ENCODE results near the gene NET1. TPM values are rescaled to one million over a fixed set of nuclear protein-coding genes. Genes with fewer than 3 reads are reported as not detected.

Gene NET1
- total and polyA plus RNA-seq, 2 experiments from 2014 or later = 36.5 to 42.9 TPM

DNA sequence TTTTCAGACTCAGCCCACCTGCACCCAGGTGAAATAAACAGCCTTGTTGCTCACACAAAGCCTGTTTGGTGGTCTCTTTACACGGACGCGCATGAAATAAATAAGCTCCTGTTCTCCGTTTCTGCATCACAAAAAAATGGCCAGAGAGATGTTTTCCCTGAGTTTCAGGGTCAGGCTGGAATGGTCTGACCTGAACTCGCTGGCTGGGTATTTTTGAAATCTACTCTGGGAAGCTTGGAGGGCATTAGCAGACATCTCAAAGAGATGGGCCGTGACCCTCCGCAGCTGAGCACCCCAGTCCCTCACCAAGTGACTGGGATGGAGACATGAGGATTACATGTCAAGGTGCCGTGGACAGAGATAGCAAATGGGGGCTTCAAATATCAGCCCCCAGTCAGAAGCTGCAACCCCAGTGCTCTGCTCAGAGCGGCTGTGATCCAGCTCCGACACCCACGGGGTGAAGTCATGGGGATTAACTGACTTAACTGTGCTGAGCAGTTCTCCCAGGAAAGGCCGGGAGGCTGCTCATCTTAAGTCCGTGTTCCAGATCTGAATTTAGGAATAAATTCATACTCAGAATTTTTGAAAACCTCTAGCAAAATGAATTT is 64.7 kb downstream of the NET1 start:
- Histone ChIP-seq H3K4me2 (ENCODE audit: unreplicated experiment) (no peak overlapping the region), H3F3A (ENCODE audit: insufficient read depth) (no peaks in the 10 kb centered on the region), H3K27ac (no peak overlapping the region), H3K9ac (no peak overlapping the region), H3K4me1 (ENCODE audit: insufficient read depth) (peaks cover 7% of the 10 kb centered on the region), H3K9me2 (ENCODE audit: insufficient read depth) (no peaks in the 10 kb centered on the region), H3K4me3 (no peak overlapping the region), H2AFZ (no peak overlapping the region), H3K79me2 (ENCODE audit: insufficient read depth) (no peaks in the 10 kb centered on the region), H3K9me3 (ENCODE audit: low read depth) (no peaks in the 10 kb centered on the region), H4K20me1 (ENCODE audit: insufficient read depth) (no peaks in the 10 kb centered on the region), H3K27me3 (replicated peaks; ENCODE audit: insufficient read depth) (no peaks in the 10 kb centered on the region), H3K36me3 (ENCODE audit: low read depth) (no peaks in the 10 kb centered on the region)
- WGBS, 2 experiments (ENCODE audit: low coverage in 1 of 2, low lambda C conversion rate in 2 of 2, missing lambda C conversion rate in 2 of 2) = 83 to 89% methylated on average over 13 of the region's 13 CpGs
- no peak for TF ChIP-seq EZH2phosphoT487 (IDR thresholded peaks at IDR 0.05; ENCODE audit: insufficient read depth, low read depth)
- TF ChIP-seq EZH2 (IDR thresholded peaks at IDR 0.05; ENCODE audit: insufficient read depth, poor library complexity, severe bottlenecking) = no peak
- peak; percentile 19 for DNase-seq
- in situ Hi-C loops (cut with MboI) = no loop called here

DNA sequence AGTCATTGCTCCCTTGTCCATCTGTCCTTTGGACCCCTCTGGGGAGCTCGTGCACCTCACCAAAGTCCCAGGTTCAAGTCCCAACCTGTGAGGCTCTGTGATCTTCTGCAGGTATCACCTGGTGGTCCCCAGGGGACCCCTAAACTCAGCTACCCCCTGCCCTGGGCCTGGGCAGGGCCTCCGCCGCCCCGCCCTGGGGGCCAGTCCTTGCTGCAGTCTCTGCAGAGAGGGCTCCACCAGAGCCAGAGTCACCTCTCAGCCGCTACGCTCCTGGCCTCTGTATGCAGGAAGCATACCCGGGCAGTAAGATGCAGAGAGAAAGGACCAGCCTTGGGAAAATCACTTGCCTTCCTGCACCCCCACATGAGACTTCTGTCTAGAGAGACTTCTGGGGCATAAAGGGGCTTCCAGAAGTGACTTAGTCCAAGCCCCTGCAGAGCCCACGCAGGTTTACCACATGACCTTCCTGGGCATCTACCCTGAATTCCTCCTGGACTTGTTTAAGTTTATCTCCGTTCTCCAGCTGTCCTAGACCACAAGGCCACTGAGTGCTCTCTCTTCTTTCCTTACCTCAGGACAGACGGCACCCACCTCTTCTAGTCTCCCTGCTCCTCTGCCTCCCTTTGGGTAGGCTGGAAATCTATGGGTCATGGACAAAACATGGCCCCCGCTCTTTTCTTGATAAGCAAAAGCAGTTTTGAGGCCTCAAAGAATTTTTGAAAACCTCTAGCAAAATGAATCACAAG is 65.8 kb downstream of the NET1 start:
- H2AFZ ChIP-seq = no peak overlapping the region
- no peak for DNase-seq
- H3K9me2 ChIP-seq (ENCODE audit: insufficient read depth) = no peaks in the 10 kb centered on the region
- 91% methylated on average over 11 of the region's 11 CpGs for WGBS, 2 experiments (ENCODE audit: low coverage in 1 of 2, low lambda C conversion rate in 2 of 2, missing lambda C conversion rate in 2 of 2)
- H3K9me3 ChIP-seq (ENCODE audit: low read depth) = no peaks in the 10 kb centered on the region
- no peak overlapping the region for H3K4me2 ChIP-seq (ENCODE audit: unreplicated experiment)
- no peak overlapping the region for H3K9ac ChIP-seq
- no peak overlapping the region for H3K27ac ChIP-seq
- no peaks in the 10 kb centered on the region for H3K79me2 ChIP-seq (ENCODE audit: insufficient read depth)
- TF ChIP-seq EZH2 (IDR thresholded peaks at IDR 0.05; ENCODE audit: insufficient read depth, poor library complexity, severe bottlenecking) (no peak), EZH2phosphoT487 (IDR thresholded peaks at IDR 0.05; ENCODE audit: insufficient read depth, low read depth) (no peak)
- H3K27me3 ChIP-seq (replicated peaks; ENCODE audit: insufficient read depth) = no peaks in the 10 kb centered on the region
- in situ Hi-C loops (cut with MboI) = no loop called here
- H3K36me3 ChIP-seq (ENCODE audit: low read depth) = no peaks in the 10 kb centered on the region
- no peaks in the 10 kb centered on the region for H3F3A ChIP-seq (ENCODE audit: insufficient read depth)
- H3K4me1 ChIP-seq (ENCODE audit: insufficient read depth) = peaks cover 7% of the 10 kb centered on the region
- no peaks in the 10 kb centered on the region for H4K20me1 ChIP-seq (ENCODE audit: insufficient read depth)
- H3K4me3 ChIP-seq = no peak overlapping the region

- no peaks in the 10 kb centered on the region for H3F3A ChIP-seq (ENCODE audit: insufficient read depth)
- H3K4me1 ChIP-seq (ENCODE audit: insufficient read depth) = peaks cover 7% of the 10 kb centered on the region
- no peaks in the 10 kb centered on the region for H3K9me3 ChIP-seq (ENCODE audit: low read depth)
- no peak overlapping the region for H2AFZ ChIP-seq
- TF ChIP-seq EZH2 (IDR thresholded peaks at IDR 0.05; ENCODE audit: insufficient read depth, poor library complexity, severe bottlenecking) (no peak), EZH2phosphoT487 (IDR thresholded peaks at IDR 0.05; ENCODE audit: insufficient read depth, low read depth) (no peak)
- WGBS, 2 experiments (ENCODE audit: low coverage in 1 of 2, low lambda C conversion rate in 2 of 2, missing lambda C conversion rate in 2 of 2) = 92 to 95% methylated on average over 16 to 18 of the region's 18 CpGs
- H3K9ac ChIP-seq = no peak overlapping the region
- H3K4me3 ChIP-seq = no peak overlapping the region
- H4K20me1 ChIP-seq (ENCODE audit: insufficient read depth) = no peaks in the 10 kb centered on the region
- H3K36me3 ChIP-seq (ENCODE audit: low read depth) = no peaks in the 10 kb centered on the region
- DNase-seq = no peak
- no peaks in the 10 kb centered on the region for H3K79me2 ChIP-seq (ENCODE audit: insufficient read depth)
- H3K27ac ChIP-seq = no peak overlapping the region
- in situ Hi-C loops (cut with MboI) = no loop called here
- H3K27me3 ChIP-seq (replicated peaks; ENCODE audit: insufficient read depth) = no peaks in the 10 kb centered on the region
- no peaks in the 10 kb centered on the region for H3K9me2 ChIP-seq (ENCODE audit: insufficient read depth)
- no peak overlapping the region for H3K4me2 ChIP-seq (ENCODE audit: unreplicated experiment)
Observed at GRCh38 chr10:5478694-5479305, 66.4 kb downstream of the NET1 start.

DNA sequence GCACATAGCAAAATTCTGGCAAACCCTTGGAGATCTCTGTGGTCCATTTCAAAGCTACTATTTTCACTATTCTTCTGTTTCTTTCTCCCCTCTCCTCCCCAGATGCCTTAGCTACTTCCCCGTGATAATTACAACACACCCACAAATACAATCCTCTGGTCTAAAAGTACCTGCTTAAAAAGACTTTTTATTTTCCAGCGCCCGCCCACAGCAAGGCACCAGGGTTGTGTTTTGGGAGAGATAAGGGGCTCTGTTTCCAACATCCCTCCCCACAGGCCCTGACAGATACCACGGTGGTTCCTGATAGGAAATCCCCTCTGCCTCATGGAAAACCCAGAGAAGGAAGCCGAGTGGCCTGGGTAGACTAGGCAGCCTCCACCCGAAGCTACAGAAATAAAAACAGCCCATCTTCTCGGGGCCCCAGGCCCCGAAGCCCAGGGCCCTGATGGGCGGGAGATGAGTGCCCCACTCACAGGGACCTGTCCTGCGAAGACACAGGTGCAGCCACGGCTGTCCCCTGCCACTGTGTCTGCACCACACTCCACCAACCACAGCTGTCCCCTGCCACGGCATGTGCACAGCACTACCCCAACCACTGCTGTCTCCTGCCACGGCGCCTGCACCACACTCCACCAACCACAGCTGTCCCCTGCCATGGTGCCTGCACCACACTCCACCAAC is 67.3 kb downstream of the NET1 start:
- Histone ChIP-seq H3K9me2 (ENCODE audit: insufficient read depth) (no peaks in the 10 kb centered on the region), H3F3A (ENCODE audit: insufficient read depth) (no peaks in the 10 kb centered on the region), H3K27ac (no peak overlapping the region), H2AFZ (no peak overlapping the region), H3K79me2 (ENCODE audit: insufficient read depth) (no peaks in the 10 kb centered on the region), H3K9me3 (ENCODE audit: low read depth) (no peaks in the 10 kb centered on the region), H3K4me3 (no peak overlapping the region), H3K36me3 (ENCODE audit: low read depth) (no peaks in the 10 kb centered on the region), H3K4me2 (ENCODE audit: unreplicated experiment) (no peak overlapping the region), H4K20me1 (ENCODE audit: insufficient read depth) (no peaks in the 10 kb centered on the region), H3K4me1 (ENCODE audit: insufficient read depth) (peaks cover 4% of the 10 kb centered on the region), H3K27me3 (replicated peaks; ENCODE audit: insufficient read depth) (no peaks in the 10 kb centered on the region), H3K9ac (no peak overlapping the region)
- no peak for TF ChIP-seq EZH2phosphoT487 (IDR thresholded peaks at IDR 0.05; ENCODE audit: insufficient read depth, low read depth)
- no peak for TF ChIP-seq EZH2 (IDR thresholded peaks at IDR 0.05; ENCODE audit: insufficient read depth, poor library complexity, severe bottlenecking)
- in situ Hi-C loops (cut with MboI) = no loop called here
- no peak for DNase-seq
- 87 to 92% methylated on average over 14 of the region's 14 CpGs for WGBS, 2 experiments (ENCODE audit: low coverage in 1 of 2, low lambda C conversion rate in 2 of 2, missing lambda C conversion rate in 2 of 2)

Data from GM23248 (cell line).